Chondrocyte (in vitro differentiated cells): Measurements from ENCODE around the gene BRWD1. TPM values are rescaled to one million over a fixed set of nuclear protein-coding genes. Genes with fewer than 3 reads are reported as not detected.
A peak's percentile ranks its signal among the peaks of the same experiment; 100 is the strongest.

Experiments
- DNase-seq: peaks from one replicate; pipeline ENCODE4 v3.0.0; 2021; ENCODE audit warnings: mixed read lengths, low spot score
- H3K27ac Mint-ChIP-seq: one replicate; pipeline ENCODE4 v1.8.0; 2021; ENCODE audit warnings: mild to moderate bottlenecking, moderate library complexity, mixed read lengths; ENCODE audit not compliant: unreplicated experiment
- H3K27me3 Mint-ChIP-seq: 2 replicates; pipeline ENCODE4 v1.8.0; 2021; ENCODE audit warnings: low read depth, mixed read lengths
- H3K36me3 Mint-ChIP-seq: 2 replicates; pipeline ENCODE4 v1.8.0; 2021; ENCODE audit warnings: low read depth, mixed read lengths
- H3K4me1 Mint-ChIP-seq: 2 replicates; pipeline ENCODE4 v1.8.0; 2021; ENCODE audit warnings: low read depth, mild to moderate bottlenecking, mixed read lengths
- H3K4me3 Mint-ChIP-seq: one replicate; pipeline ENCODE4 v1.8.0; 2021; ENCODE audit warnings: mild to moderate bottlenecking, moderate library complexity, mixed read lengths; ENCODE audit not compliant: unreplicated experiment
- H3K9me3 Mint-ChIP-seq: 2 replicates; pipeline ENCODE4 v1.8.0; 2021; ENCODE audit warnings: low read depth, mixed read lengths
- total RNA-seq: library from RNA; stranded (reverse); gene quantifications from 3 replicates; pipeline ENCODE4 v1.2.1, GENCODE V29; 2021
- TF ChIP-seq, protein P1 (sequence below): fragments of 200-600 bp; sonication (generic); IDR thresholded peaks from 2 replicates; pipeline ENCODE4 v1.5.0; 2021; ENCODE audit warnings: antibody characterized with exemption, mild to moderate bottlenecking, moderate library complexity

BRWD1 gene
- total RNA-seq, 1 donor from 2014 or later: 26.5 TPM

DNA sequence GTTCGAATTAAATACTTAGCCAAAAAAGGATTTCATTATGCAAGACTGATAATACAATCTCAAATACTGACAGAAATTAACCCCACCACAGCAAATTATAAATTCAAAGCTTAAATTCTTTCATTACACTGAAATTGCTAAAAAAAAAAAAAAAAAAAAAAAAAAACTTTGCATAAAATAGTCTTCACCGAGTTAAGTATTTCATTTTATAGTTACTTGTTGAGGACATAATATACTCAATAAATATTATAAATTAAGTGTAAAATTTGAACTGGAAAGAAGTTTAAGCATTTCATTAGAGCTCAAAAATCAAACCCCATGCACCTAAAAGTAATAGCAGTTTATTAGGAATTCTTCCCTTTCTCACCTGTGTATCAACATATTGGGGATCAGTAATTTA lies 128.3 kb downstream of the BRWD1 start:
- Mint-ChIP-seq H3K27me3 (no peaks in the 10 kb centered on the region), H3K4me1 (peaks cover 54% of the 10 kb centered on the region), H3K4me3 (no peak overlapping the region), H3K9me3 (no peaks in the 10 kb centered on the region), H3K27ac (no peak overlapping the region), H3K36me3 (peaks cover 2% of the 10 kb centered on the region)
- no peak for DNase-seq
- TF ChIP-seq, protein P1, sequence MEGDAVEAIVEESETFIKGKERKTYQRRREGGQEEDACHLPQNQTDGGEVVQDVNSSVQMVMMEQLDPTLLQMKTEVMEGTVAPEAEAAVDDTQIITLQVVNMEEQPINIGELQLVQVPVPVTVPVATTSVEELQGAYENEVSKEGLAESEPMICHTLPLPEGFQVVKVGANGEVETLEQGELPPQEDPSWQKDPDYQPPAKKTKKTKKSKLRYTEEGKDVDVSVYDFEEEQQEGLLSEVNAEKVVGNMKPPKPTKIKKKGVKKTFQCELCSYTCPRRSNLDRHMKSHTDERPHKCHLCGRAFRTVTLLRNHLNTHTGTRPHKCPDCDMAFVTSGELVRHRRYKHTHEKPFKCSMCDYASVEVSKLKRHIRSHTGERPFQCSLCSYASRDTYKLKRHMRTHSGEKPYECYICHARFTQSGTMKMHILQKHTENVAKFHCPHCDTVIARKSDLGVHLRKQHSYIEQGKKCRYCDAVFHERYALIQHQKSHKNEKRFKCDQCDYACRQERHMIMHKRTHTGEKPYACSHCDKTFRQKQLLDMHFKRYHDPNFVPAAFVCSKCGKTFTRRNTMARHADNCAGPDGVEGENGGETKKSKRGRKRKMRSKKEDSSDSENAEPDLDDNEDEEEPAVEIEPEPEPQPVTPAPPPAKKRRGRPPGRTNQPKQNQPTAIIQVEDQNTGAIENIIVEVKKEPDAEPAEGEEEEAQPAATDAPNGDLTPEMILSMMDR: no peak

DNA sequence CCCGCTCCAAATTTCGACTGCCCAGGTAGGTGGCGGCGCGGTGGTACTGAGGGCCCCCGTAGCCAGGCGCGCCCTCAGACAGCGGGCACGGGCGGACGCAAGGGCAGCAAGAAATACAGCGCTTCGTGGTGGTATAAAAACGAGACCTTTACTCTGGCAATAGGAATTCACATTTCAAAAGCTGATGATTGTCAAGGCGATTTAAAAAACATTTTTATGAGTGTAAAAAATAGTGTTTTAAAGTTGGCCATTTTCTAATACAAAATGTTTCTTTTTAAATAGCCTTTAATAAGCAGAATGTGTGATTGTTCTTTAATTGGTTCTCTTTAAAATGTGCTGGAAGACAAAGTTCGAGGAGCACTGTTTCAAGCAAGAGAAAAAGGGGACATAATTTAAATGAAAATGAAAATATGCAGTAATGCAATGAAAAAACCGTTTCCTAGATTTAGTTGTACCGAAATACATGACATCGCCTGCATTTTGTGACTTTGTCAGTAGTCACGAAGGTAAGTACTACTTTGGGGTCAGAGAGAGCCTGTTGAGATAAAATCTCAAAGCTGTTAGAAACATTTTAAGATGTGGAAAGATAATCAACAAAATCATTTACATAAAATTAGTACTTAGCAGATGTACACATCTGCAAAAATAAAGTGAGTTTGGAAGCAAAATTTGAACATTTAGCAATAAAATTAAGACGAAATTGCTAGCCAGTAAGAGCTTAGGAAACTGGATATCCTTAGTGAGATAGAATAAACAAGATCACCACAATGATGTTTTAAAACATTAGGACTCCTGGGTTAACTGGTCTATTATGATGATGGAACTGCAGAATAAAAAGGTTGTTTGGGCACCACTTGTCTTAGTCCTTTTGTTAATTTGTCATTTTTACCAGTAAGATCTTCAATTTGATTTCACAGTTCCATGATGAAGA lies 129.1 kb downstream of the BRWD1 start:
- Mint-ChIP-seq H3K27me3 (no peaks in the 10 kb centered on the region), H3K9me3 (no peaks in the 10 kb centered on the region), H3K36me3 (peaks cover 6% of the 10 kb centered on the region), H3K27ac (peak overlapping the region; percentile 95), H3K4me3 (peak overlapping the region; percentile 96), H3K4me1 (peaks cover 47% of the 10 kb centered on the region)
- TF ChIP-seq, protein P1: peak; percentile 24
- DNase-seq: no peak

DNA sequence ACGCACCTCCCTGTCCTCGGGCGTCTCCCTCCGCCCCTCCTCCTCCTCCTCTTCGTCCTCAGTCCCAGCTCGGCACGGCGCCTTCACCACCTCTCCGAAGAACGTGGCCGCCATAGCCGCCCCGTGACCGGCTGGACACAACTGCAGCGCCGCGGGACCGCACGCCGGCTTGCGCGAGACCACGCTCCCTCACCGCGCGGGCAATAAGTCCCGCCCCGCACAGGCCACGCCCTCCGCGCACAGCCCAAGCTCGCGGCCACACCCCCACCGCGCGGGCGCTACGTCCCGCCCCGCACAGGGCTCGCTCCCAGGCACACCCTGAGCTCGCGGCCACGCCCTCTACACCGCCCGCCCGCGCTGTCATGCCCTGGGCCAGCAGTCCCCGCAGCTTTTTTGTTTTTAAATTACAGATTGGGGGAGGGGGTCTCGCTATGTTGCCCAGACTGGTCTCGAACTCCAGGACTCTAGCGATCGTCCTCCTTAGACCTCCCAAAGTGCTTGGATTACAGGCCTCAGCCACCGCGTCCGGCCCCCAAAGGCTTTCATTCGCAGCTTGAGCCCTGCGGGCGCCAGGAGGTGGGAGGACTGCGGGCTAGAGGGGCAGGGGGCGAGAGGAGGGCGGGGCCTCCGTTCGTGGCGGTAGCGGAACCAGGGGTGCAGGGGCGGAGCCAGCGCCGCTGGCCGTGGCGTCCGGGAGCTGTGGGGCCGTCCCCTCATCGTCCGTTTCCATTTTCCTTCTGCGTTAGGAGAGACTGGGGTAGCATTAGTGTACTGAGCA lies 130.0 kb downstream of the BRWD1 start, which contains the start of gene PSMG1:
TSS of gene PSMG1 (minus strand) at position 180 of the 778 bp plus-strand sequence. CDS start at position 114, 66 bp downstream.
- H3K4me3 Mint-ChIP-seq: peak within 1 kb of the TSS; percentile 96
- H3K4me1 Mint-ChIP-seq: peaks cover 46% of the 10 kb centered on the region

DNA sequence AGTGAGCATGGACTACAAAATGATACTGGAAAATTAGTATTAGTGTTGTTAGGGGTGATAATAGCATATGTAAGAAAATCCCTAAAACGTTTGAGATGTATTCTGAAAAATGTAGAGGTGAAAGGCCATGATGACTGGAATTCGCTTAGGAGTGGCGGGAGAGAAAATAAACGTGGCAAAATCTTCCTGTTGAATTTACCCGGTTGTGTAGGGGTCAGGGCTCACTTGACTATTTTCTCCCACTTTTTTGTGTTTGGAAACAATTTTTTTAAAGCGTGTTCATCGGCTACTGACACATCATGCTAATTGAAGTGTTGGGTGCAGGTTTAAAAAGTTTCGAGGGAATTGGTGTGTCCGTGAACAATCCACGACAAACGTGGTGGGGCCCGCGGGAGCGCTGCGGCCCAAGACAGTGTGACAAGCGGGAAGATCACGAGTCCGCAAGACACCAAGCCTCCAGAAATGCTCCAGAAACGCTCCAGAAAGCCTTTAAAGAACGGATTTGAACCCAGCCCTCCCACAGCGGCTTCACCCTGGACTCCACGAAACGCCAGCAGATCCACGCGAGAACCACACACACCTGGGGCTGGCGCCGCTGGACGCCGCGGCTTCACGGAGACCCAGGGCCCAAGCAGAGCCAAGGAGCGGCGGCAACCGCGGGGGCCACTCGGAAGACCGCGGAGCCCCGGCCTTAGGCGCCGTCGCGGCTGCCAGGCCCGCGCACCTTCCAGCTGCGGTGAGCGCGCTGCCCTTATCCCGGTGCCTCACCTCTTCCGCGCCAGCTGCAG lies 130.8 kb downstream of the BRWD1 start:
- Mint-ChIP-seq H3K4me3 (peak overlapping the region; percentile 96), H3K9me3 (no peaks in the 10 kb centered on the region), H3K27me3 (no peaks in the 10 kb centered on the region), H3K27ac (peak overlapping the region; percentile 99), H3K4me1 (peaks cover 49% of the 10 kb centered on the region), H3K36me3 (peaks cover 12% of the 10 kb centered on the region)
- no peak for DNase-seq
- TF ChIP-seq, protein P1: no peak

More for the DNA sequence above, 130.0 kb downstream of the BRWD1 start, which contains the start of gene PSMG1:
- Mint-ChIP-seq H3K27me3 (no peaks in the 10 kb centered on the region), H3K27ac (peak within 1 kb of the TSS; percentile 99), H3K36me3 (peaks cover 8% of the 10 kb centered on the region), H3K9me3 (no peaks in the 10 kb centered on the region)
- peak; percentile 98 for DNase-seq
- TF ChIP-seq, protein P1: no peak
